Cardiac muscle cell (in vitro differentiated cells and primary cell): ENCODE results near the gene FOSL1. TPM values are rescaled to one million over a fixed set of nuclear protein-coding genes. Genes with fewer than 3 reads are reported as not detected.
A peak's percentile ranks its signal among the peaks of the same experiment; 100 is the strongest.

Experiments used
- DNase-seq, 2 donors: peaks; one replicate each; pipeline versions ENCODE4 v3.0.0 to v3.0.0-alpha.2; 2010 to 2017; ENCODE audit warnings: low read depth in 1 of 2, low spot score in 1 of 2
- H3K27ac ChIP-seq: fragments of 200-600 bp; sonication (generic); 2 replicates; pipeline ENCODE4 v1.5.1; 2016
- H3K27me3 ChIP-seq: fragments of 200-600 bp; sonication (generic); 2 replicates; pipeline ENCODE4 v1.6.0; 2016; ENCODE audit warnings: control low read depth
- H3K36me3 ChIP-seq: fragments of 200-600 bp; sonication (generic); 2 replicates; pipeline ENCODE4 v1.5.1; 2016; ENCODE audit warnings: control low read depth
- H3K4me1 ChIP-seq: fragments of 200-600 bp; sonication (generic); 2 replicates; pipeline ENCODE4 v1.8.1; 2017; ENCODE audit warnings: low read depth, mild to moderate bottlenecking, mixed run types
- H3K4me3 ChIP-seq: fragments of 200-600 bp; sonication (generic); 2 replicates; pipeline ENCODE4 v1.5.1; 2016; ENCODE audit warnings: mild to moderate bottlenecking
- H3K9me3 ChIP-seq: fragments of 200-600 bp; sonication (generic); 2 replicates; pipeline ENCODE4 v1.5.1; 2017; ENCODE audit warnings: low read depth, mild to moderate bottlenecking, control low read depth
- polyA plus RNA-seq: library from polyadenylated mRNA; unstranded; fragments of >200 nt; fragmentation: Nextera tagmentation; extraction: Ambion mirVana; gene quantifications from 2 replicates; pipeline ENCODE4 v1.2.1, GENCODE V29; 2016
- total RNA-seq: library from RNA; depleted of rRNA; stranded (reverse); fragments of >200 nt; gene quantifications from 2 replicates; pipeline ENCODE4 v1.2.3, GENCODE V29; 2016
- TF ChIP-seq, protein P1 (sequence below): IDR thresholded peaks from 2 replicates; pipeline ENCODE4 v1.5.1; 2012; ENCODE audit warnings: low read depth, mild to moderate bottlenecking, low read length

The FOSL1 gene
- total and polyA plus RNA-seq, 2 experiments from 2014 or later, result 0.21 to 0.60 TPM

DNA sequence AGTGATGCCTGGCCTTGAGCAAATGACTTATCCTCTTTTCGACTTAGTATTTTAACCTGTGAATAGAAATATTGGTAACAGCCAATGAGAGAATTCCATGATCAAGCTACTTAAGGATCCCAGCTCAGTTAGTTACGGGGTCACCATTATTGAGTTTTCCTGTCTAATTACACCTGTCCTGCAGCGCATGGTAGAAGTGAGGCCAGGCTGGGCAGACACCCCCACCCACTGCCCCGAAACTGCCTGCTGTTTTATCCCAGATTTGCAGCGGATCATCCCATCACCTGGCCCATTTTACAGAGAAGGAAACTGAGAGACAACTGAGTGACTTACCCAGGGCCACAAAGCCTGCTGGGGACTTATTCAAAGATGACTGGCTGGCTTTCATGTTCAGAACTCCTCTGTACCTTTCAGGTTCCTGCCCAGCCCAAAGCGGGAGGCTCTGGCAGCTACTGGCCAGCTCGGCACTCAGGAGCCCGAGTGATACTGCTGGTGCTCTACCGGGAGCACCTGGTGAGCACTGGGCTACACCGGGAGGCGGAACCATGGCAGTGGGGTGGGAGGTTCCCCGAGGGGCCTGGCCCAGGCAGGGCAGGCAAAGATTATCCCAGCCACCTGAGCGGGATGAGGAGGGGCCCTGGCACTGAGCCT, 38.5 kb downstream of the FOSL1 start:
- Histone ChIP-seq H3K36me3 (peaks cover 38% of the 10 kb centered on the region), H3K4me1 (peaks cover 2% of the 10 kb centered on the region), H3K27ac (peak overlapping the region; percentile 99), H3K9me3 (no peaks in the 10 kb centered on the region), H3K4me3 (peak overlapping the region; percentile 78), H3K27me3 (no peaks in the 10 kb centered on the region)
- DNase-seq, result no peak
- TF ChIP-seq, protein P1, sequence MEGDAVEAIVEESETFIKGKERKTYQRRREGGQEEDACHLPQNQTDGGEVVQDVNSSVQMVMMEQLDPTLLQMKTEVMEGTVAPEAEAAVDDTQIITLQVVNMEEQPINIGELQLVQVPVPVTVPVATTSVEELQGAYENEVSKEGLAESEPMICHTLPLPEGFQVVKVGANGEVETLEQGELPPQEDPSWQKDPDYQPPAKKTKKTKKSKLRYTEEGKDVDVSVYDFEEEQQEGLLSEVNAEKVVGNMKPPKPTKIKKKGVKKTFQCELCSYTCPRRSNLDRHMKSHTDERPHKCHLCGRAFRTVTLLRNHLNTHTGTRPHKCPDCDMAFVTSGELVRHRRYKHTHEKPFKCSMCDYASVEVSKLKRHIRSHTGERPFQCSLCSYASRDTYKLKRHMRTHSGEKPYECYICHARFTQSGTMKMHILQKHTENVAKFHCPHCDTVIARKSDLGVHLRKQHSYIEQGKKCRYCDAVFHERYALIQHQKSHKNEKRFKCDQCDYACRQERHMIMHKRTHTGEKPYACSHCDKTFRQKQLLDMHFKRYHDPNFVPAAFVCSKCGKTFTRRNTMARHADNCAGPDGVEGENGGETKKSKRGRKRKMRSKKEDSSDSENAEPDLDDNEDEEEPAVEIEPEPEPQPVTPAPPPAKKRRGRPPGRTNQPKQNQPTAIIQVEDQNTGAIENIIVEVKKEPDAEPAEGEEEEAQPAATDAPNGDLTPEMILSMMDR, result no peak

DNA sequence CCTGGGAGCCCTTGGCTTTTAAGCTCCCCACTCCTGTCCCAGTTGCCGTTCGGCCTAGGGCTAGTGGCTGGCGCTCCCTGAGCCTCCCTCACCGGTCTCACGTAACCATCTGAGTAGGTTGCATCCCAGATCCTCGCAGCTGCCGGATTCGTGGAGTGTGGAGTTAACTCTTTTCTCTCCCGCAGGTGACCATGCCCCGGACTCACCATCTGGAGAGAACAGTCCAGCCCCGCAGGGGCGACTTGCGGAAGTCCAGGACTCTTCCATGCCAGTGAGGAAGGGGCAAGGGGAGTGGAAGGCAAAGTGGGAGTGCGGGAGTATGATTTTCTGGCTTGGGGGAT, 39.1 kb downstream of the FOSL1 start:
- DNase-seq, result no peak
- Histone ChIP-seq H3K36me3 (peaks cover 34% of the 10 kb centered on the region), H3K4me3 (peak overlapping the region; percentile 78), H3K27ac (peak overlapping the region; percentile 99), H3K4me1 (peaks cover 7% of the 10 kb centered on the region), H3K9me3 (no peaks in the 10 kb centered on the region), H3K27me3 (no peaks in the 10 kb centered on the region)
- TF ChIP-seq, protein P1, result no peak

DNA sequence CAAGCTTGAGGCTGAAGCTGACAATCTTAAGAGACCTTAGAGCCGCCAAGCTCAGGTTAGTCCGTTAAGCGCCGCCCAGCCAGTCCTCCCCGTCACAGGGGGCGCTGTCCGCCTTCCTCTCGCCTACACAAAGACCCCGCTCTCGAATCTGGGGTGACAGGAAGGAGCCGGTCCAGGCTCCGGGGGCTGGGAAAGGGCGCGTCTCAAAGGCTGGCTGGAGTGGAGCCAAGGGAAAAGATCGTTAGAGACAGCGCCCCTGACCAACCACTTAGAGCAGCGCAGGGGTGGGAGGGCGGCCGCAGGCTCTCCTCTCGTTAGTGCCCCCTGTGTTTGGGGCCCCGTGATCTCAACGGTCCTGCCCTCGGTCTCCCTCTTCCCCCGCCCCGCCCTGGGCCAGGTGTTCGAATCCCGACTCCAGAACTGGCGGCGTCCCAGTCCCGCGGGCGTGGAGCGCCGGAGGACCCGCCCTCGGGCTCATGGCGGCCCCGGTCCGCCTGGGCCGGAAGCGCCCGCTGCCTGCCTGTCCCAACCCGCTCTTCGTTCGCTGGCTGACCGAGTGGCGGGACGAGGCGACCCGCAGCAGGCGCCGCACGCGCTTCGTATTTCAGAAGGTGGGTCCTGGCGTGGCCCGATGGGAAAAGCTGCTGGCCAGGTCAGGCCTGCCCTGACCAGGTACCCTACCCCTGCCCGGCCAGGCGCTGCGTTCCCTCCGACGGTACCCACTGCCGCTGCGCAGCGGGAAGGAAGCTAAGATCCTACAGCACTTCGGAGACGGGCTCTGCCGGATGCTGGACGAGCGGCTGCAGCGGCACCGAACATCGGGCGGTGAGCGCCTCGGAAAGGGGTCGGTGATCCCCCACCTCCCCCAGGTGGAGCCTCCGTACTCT, 39.7 kb downstream of the FOSL1 start, which contains the start of gene MUS81:
Gene MUS81 (plus strand): TSS at position 156 of the 887 bp plus-strand sequence. CDS start 321 bp downstream, at position 477.
- TF ChIP-seq, protein P1, result peak; percentile 85
- H3K27ac ChIP-seq, result peak within 1 kb of the TSS; percentile 99
- H3K4me3 ChIP-seq, result peak within 1 kb of the TSS; percentile 78
- H3K4me1 ChIP-seq, result peaks cover 7% of the 10 kb centered on the region
- no peaks in the 10 kb centered on the region for H3K9me3 ChIP-seq
- H3K27me3 ChIP-seq, result no peaks in the 10 kb centered on the region
- peak; percentile 99 for DNase-seq
- H3K36me3 ChIP-seq, result peaks cover 34% of the 10 kb centered on the region

DNA sequence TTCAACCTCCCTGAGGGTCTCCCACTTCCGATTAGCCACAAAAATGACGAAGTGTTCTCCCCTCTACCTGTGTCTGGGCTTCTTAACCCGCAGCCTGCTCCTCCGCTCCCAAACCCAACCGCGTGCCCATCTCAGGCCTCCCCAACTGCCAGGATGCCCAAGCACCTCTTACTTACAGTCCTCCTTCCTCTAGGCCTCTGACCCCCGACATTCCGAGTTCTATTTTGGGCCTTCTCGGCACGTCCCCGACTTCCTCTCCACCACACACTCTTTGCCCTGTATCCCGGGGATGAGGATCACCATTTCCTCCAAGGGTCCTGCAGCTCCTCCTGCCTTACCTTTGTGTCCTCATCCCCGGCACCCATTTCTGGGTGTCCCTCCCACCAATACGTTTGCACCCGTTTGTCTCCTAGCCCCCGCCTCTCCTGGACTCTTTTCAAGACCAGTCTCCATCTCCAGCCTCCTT, 40.3 kb downstream of the FOSL1 start:
- Histone ChIP-seq H3K27ac (peak overlapping the region; percentile 99), H3K4me1 (peaks cover 7% of the 10 kb centered on the region), H3K4me3 (peak overlapping the region; percentile 78), H3K36me3 (peaks cover 34% of the 10 kb centered on the region), H3K27me3 (no peaks in the 10 kb centered on the region), H3K9me3 (no peaks in the 10 kb centered on the region)
- TF ChIP-seq, protein P1, result no peak
- no peak for DNase-seq

DNA sequence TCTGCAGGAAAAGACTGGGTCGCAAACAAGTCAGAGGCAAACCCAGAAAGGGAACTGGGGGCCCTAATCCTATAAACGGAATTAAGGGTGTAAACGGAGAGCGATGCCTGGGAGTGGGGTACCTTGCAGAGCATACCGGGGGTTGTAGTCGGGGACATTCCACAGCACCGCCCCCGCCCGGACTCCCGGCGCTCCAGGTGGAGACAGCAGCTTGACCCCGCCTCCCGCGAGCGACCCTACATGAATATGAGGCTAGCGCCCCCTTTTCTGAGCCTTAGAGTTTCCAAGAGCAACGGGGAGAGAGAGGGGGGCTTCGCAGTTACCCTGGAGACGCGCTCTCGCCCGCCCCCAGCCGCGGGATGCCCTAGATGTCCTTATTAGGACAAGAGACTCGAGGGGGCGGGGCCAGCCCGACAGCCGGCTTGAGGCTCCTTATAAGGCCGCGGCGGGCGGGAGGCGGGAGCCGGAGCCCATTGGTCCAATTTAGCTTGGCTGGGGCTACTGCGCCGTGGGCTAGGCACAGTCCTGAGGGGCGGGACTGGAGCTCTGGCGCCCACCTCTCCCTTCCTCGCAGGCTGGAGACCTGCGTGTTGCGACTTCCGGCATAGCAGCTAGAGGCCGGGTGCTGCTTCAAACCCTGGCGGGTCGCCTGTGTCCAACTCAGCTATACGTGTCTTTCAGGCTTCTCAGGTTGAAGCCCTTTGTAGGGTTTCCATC, 40.9 kb downstream of the FOSL1 start:
- peak; percentile 100 for DNase-seq
- H3K27me3 ChIP-seq, result no peaks in the 10 kb centered on the region
- peak overlapping the region; percentile 78 for H3K4me3 ChIP-seq
- H3K9me3 ChIP-seq, result no peaks in the 10 kb centered on the region
- H3K36me3 ChIP-seq, result peaks cover 34% of the 10 kb centered on the region
- TF ChIP-seq, protein P1, result peak; percentile 24
- H3K4me1 ChIP-seq, result peaks cover 7% of the 10 kb centered on the region
- peak overlapping the region; percentile 99 for H3K27ac ChIP-seq
